Activated effector memory CD4-positive, alpha-beta T cell treated with Interleukin-2 at 50 U/mL for 16 hours (primary cell): ENCODE data around the gene OPRM1.

Source experiments
- DNase-seq: peaks from one replicate; pipeline ENCODE4 v3.0.0-alpha.2; 2020

The OPRM1 gene

GRCh38 chr6:154243793-154244750, 205.0 kb downstream of the OPRM1 start:
- no peak for DNase-seq

DNA sequence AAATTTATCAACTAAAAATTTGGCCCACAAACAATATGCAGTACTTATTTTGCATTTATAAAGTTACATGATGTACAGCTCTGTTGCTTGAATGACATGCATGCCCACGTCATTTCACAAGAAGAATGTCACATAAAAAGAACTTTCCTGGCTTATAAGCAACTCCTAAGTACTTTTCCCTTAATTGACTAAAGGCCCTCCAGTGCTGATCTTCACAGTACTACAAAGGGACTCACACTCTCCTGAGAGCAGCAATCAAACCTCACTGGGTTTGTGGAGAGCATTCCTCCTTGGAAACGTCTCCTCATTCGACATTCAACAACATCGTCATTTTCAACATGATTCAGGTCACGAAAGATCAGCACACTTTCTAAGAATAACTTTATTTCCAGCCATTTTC, 206.5 kb downstream of the OPRM1 start:
- no peak for DNase-seq

DNA sequence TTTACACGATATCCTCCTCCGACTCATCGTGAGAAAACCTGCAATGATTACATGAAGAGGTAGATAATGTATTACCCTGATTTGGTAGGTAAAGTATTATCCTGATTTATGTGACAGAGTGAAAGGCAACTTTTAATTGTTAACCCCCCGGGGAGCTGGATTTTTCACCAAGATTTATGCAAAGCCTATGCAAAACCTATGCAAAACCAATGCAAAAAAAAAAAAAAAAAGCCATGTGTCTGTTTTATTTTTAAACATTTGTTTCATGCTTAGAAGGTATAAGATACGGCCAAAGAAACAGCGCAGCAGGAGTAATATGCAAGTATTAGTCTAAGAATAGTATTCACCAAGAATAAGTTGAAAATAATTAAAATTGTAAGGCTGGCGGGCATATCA, 207.7 kb downstream of the OPRM1 start:
- DNase-seq = no peak

GRCh38 chr6:154247119-154247861, 208.2 kb downstream of the OPRM1 start:
- DNase-seq = no peak

DNA sequence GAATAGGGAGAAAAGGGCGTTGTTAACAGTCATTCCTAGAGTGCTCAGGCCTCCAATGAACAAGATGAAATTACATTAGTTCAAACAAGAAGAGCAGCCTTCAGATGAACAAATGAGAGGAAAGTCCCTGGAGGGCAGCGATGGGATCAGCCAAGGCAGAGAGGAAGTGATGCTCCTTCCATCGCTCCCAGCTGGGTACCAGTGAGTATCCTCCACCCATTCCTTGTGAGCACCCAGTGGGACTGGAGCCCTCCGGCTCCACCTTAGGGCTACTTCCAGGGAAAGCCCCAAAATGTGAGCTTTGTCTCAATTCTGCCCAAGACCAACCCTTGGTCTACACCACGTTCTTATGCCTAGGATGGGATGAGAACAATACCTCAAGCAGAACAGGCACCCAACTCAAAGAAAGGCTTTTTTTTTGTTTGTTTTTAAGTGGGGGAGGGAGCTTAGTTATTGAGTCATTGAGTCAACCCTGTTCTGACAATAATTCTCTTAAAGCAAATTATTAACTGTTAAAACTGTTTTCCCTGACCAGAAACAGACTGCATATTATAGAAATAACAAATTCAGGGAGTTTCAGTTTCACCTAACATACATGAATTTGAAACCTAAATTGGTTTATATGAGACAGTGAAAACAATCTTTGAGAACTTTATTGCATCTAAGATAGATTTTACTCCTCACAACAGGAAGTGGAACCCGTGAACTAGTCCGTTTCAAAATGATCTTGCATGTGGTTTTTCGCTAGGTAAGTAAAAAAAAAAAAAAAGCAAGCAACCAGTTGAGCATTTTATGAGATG, 210.7 kb downstream of the OPRM1 start:
- DNase-seq = no peak

DNA sequence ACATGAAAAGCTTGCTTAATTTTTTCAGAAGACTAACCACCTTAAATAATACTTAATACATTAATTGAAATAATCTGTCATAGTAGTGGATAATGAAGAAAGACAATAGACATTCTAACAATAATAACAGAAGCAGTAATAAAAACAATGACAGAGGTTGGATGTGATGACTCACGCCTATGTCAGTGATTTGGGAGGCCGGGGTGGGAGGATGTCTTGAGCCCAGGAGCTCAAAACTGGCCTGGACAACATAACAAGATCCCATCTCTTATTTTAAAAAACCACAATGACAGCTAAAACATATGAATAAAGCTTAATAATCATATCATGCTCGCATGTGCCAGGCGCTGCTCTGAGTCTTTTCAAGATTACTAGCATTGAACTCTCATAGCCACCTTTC, 212.1 kb downstream of the OPRM1 start:
- DNase-seq = no peak

- no peak for DNase-seq
Measured at GRCh38 chr6:154252678-154253077, 213.6 kb downstream of the OPRM1 start.

DNA sequence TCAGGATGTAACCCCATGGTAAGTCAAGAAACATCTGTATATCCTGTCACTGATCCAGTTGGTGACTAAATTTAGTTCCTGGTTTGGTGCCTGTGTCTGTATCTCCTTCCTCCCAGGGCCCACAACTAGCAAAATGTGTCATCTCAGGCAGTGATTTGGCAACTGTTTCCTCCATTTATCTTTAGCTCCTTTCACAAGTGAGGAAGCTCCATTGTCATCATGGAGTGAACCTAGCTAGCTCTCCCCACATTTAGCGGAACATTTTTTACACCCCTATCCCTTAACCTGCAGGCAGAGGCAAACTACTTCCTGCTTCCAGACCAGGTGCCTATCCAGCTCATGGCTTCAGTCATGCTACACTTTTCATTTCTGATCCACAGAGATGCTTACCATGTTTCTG, 218.0 kb downstream of the OPRM1 start:
- no peak for DNase-seq

DNA sequence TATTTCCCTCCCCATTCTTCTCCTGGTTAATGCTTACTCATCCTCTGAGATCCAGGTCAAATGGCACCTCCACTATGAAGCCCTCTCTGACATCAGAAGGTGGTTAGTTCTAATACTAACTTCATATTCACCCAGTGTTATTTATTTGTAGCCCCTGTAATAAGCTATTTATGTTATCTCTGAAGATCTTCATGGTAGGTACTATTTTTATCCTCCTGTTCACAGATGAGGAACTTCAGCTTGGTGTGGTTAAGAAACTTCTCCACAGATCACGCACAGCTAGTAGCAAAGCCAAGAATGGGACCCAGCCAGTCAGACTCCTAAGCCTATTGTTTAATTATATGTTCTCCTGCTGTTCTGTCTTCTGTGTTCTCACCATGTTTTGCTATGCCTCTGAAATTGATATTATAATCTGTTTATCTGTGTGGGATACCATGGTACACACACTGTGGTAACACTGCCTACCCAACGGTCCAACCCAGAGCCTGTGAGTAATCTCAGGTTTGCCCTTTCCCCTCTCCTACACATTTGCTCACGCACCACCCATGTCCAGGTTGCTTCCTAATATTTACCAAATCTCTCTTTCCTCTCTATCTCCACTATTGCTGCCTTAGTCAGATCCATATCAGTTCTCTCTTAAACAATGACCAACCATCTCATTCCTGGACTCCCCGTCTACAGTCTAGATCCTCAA, 219.2 kb downstream of the OPRM1 start:
- DNase-seq = no peak

GRCh38 chr6:154261688-154262397, 222.8 kb downstream of the OPRM1 start:
- no peak for DNase-seq

GRCh38 chr6:154266560-154267099, 227.6 kb downstream of the OPRM1 start:
- DNase-seq = no peak

DNA sequence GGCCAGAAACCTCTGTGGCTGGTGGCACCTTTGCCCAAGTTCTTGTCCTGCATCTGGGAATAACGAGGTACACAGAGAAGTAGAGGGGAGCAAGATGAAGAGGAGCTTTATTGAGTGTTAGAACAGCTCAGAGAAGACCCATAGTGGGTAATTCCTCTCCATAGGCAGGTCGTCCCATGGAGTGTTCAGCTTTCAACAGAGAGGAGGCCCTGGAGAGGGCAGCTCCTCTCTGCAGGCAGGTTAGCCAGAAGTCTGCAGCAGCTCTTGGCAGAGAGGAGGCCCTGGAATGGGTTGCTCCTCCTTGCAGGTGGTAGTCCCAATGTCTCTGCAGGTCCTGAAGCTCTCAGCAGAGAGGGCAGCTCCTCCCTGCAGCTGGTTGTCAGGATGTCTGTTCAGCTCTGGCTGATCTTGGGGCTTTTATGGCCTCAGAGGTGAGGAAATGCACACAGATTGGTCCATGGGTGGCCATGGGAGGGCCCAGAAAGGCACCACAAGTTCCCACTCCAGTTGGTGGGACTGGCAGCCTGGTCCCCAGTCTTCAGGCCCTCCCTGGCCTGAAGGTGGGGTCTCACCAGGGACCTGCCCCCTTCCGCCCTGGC, 228.6 kb downstream of the OPRM1 start:
- no peak for DNase-seq

DNA sequence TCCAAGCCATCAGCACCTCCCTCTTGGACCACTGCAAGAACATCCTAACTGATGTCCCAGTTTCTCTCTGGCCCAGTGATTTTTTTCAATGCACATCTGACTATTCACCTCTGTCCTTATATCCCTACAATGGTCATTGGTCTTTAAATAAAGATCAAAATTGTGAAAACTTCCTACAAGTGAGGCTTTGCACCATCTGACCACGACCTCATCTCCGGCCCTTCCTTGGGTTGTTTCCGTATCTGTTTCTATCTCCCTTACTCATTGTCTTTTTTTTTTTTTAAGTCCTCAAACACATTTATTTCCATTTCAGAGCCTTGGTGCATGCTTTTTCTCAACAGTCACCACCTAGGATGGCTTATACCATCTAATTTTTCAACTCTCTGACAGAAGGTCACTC, 229.4 kb downstream of the OPRM1 start:
- DNase-seq = no peak

DNA sequence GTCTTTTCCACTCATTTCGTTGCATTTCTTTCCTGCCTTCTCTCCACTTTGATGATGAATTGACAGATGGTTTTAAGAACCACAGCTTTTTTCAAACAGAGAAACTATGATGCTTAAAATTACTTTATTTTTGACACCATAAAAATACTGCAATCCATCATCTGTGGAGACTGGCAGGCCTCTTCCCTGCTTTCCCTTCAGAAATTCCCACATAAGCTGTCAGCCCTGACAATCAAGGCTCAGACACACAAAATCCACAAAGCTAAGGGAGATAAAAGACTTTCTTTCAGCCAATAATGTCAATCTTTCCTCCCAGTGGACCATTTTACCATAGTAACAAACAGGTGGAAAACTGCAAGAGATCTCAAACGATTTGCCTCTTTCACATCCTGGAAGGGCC, 235.1 kb downstream of the OPRM1 start:
- no peak for DNase-seq

GRCh38 chr6:154276810-154277628, 238.0 kb downstream of the OPRM1 start:
- no peak for DNase-seq

GRCh38 chr6:154277629-154278017, 238.6 kb downstream of the OPRM1 start:
- DNase-seq = no peak

GRCh38 chr6:154280521-154280920, 241.5 kb downstream of the OPRM1 start:
- no peak for DNase-seq

DNA sequence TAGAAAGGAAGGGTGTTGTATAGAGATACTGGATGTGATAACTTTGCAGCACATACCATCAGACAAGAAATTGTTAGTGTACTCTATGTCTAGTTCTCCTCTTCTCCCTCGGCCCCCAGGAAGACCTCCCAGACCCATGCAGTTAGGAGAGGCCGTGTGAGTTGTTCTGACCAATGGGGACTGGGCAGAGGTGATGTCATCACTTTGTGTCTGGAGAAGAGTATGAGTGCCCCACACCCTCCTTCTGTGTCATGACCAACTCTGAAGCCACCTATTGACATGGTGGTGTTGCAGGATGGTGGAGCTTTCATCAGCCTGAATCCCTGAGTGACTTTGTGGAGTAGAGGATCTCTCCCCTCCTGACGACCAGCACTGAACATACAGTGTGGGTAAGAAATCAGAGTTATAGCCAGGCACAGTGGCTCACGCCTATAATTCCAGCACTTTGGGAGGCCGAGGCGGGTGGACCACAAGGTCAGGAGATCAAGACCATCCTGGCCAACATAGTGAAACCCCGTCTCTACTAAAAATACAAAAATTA, 245.3 kb downstream of the OPRM1 start:
- no peak for DNase-seq

DNA sequence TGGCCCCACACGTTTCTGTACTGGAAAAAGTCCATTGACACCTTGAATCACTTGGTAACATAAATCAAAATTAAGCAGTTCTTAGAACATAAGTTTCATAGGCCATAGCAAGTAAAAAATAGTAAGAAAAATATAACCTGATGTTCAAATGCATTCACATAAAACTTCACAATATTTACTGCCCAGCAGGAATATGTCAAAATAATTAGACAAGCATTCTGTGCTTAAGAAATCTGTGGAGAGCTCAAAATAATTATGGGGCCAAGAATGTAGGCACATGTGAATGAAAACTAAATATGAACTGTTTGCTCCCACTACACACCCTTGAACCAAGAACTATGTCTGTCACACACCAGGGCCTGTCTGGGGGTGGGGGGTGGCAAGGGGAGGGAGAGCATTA, 246.8 kb downstream of the OPRM1 start:
- DNase-seq = no peak
